ENCODE measurements around the gene RNF151. TPM values are rescaled to one million over a fixed set of nuclear protein-coding genes. Genes with fewer than 3 reads are reported as not detected.

The RNF151 gene
- total RNA-seq, 4 donors from 2014 or later, result not detected

DNA sequence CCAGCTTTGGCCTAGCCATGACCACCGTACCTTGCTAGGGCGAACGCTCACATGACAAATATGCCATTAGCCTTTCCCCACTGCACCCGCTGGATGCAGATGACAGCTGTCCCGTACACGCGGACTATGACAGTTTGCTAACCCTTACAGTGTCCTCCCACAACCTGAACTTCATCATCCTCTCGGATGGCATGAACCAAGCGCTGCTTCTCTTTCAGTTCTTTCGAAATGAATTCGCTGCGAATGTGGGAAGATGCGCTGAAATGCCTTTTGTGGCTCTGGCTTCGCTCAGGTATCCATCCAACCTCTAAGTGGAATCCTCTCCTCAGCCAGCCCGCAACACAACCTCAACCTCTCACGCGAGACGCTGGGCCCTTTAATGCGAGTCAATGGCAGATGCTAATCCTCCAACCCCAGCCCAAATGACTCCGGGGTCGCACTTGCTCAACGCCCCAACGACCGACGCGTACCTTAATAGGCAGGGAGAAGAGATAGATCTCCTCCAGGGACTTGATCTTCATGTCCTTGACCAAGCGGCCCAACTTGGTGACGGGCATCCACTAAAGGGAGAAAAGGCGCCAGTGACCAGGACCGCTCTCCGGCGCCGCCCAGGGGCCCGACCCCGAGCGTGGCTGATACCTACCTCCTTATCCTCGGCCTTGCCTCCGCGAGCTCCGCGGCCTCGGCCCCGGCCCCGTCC lies 2.7 kb upstream of the RNF151 start:
- Histone ChIP-seq H3K27ac (replicated peaks in 1 of 4) (peak overlapping the region; percentile 93 to 99 (median 98)), H3K9me3 (no peaks in the 10 kb centered on the region), H3K36me3 (peaks cover 25 to 35% (median 26%) of the 10 kb centered on the region in 4 donors), H3K4me1 (peaks cover 40 to 61% (median 47%) of the 10 kb centered on the region in 4 donors), H3K27me3 (no peaks in the 10 kb centered on the region), H3K4me3 (peak overlapping the region; percentile 74 to 100 (median 92))
- intact Hi-C loops (cut with DNase I), result no loop called here
- DNase-seq (ENCODE audit: extremely low spot score), result no peak
- 16% methylated on average over 29 of the region's 44 CpGs for WGBS
- TF ChIP-seq, protein P1, sequence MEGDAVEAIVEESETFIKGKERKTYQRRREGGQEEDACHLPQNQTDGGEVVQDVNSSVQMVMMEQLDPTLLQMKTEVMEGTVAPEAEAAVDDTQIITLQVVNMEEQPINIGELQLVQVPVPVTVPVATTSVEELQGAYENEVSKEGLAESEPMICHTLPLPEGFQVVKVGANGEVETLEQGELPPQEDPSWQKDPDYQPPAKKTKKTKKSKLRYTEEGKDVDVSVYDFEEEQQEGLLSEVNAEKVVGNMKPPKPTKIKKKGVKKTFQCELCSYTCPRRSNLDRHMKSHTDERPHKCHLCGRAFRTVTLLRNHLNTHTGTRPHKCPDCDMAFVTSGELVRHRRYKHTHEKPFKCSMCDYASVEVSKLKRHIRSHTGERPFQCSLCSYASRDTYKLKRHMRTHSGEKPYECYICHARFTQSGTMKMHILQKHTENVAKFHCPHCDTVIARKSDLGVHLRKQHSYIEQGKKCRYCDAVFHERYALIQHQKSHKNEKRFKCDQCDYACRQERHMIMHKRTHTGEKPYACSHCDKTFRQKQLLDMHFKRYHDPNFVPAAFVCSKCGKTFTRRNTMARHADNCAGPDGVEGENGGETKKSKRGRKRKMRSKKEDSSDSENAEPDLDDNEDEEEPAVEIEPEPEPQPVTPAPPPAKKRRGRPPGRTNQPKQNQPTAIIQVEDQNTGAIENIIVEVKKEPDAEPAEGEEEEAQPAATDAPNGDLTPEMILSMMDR (IDR thresholded peaks at IDR 0.05), result peak in 1 of 3 experiments; percentile 21
- TF ChIP-seq EP300 (IDR thresholded peaks at IDR 0.05) (no peak), POLR2AphosphoS5 (IDR thresholded peaks at IDR 0.05) (no peak)

DNA sequence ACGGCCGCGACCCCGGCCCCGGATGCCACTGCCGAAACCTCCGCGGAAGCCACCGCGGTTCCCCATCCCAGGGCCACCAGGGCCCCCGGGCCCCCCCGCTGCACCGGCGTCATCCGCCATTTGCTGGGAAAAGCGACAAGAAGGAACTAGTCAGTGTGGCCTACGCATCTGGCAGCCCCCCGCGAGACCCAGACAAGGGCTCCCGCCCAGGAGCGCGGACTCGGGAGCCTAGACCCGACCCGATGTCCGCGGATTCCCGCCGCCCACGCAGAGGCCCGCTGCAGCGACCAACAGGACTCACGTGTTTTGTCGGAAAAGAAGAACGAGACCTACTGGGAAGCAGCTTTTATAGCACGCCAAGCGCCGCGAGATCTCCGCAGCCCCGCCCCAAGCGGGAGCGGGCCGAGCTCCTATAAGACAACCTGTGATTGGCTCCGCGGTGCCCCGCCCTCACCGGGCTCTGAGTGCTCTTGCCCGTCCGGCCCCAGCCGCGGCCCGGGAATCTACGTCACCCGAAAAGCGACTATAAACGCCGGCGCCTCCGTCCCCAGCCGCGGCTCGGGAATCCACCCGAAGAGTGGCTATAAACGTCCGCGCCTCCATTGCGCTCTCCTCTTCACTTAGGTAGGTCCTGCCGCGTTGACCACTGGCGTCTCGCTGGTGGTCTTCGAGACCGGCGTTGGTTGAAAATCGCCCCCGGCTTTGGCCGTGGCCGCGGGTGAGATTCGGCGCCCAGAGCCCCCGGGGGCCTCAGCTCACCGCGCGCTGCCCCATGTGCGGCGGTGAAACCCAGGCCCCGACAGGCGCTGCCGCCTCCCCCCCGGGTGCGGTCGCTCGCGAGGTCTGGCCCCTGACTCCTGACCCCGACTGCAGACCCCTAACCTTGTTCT lies 1.9 kb upstream of the RNF151 start, which contains the start of gene RPS2:
Gene RPS2 (minus strand): TSS at position 321 of the 890 bp plus-strand sequence. CDS start 201 bp downstream, at position 120.
- H3K4me3 ChIP-seq, result peak within 1 kb of the TSS; percentile 74 to 100 (median 92)
- under 1% methylated on average over 29 of the region's 97 CpGs for WGBS
- H3K27ac ChIP-seq (replicated peaks in 1 of 4), result peak within 1 kb of the TSS; percentile 93 to 99 (median 98)
- intact Hi-C loops (cut with DNase I), result no loop called here
- no peaks in the 10 kb centered on the region for H3K27me3 ChIP-seq
- H3K36me3 ChIP-seq, result peaks cover 25 to 35% (median 26%) of the 10 kb centered on the region in 4 donors
- TF ChIP-seq, protein P1 (IDR thresholded peaks at IDR 0.05), result peak in 2 of 3 experiments; percentile 23 to 27
- TF ChIP-seq POLR2A (IDR thresholded peaks at IDR 0.05; ENCODE audit: low read depth) (peak; percentile 97), POLR2AphosphoS5 (IDR thresholded peaks at IDR 0.05) (peak; percentile 96 to 100), EP300 (IDR thresholded peaks at IDR 0.05) (peak; percentile 14)
- peak; percentile 100 for DNase-seq (ENCODE audit: extremely low spot score)
- no peaks in the 10 kb centered on the region for H3K9me3 ChIP-seq
- peaks cover 38 to 58% (median 43%) of the 10 kb centered on the region in 4 donors for H3K4me1 ChIP-seq

DNA sequence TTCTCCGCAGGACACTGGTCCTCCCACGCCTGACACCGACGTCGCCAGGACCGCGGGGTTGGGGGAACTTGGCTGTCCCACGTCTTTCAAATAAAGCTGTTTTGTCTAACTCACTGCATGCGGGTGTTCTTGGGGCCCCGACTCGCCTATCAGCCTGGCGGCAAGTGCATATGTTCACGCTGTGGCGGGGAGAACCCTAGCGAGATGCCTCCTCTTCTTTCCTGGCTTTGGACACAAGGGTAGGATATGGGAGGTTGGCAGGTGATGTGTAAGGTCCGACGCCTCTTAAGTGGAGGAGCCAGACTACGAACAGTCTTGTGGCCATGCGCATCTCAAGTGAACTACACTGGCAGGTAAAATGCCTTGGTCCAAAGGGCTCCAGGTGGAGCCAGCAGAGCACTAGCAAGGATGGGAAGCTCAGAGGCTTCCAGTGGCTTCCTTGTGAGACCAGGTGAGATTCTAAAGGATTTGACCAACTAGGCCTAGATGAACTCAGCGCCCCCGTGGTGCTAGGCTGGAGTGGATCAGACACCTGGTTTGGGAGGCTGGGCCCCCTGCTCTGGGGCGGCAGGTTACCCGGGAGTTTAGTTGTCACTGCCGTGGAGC lies 1.2 kb upstream of the RNF151 start:
- WGBS, result 9% methylated on average over 19 of the region's 24 CpGs
- peak overlapping the region; percentile 93 to 99 (median 98) for H3K27ac ChIP-seq (replicated peaks in 1 of 4)
- intact Hi-C loops (cut with DNase I), result no loop called here
- no peaks in the 10 kb centered on the region for H3K27me3 ChIP-seq
- no peak for TF ChIP-seq EP300 (IDR thresholded peaks at IDR 0.05)
- no peak for TF ChIP-seq POLR2AphosphoS5 (IDR thresholded peaks at IDR 0.05)
- TF ChIP-seq, protein P1 (IDR thresholded peaks at IDR 0.05), result no peak
- no peak for TF ChIP-seq POLR2A (IDR thresholded peaks at IDR 0.05; ENCODE audit: low read depth)
- no peaks in the 10 kb centered on the region for H3K9me3 ChIP-seq
- H3K4me1 ChIP-seq, result peaks cover 31 to 52% (median 36%) of the 10 kb centered on the region in 4 donors
- H3K36me3 ChIP-seq, result peaks cover 25 to 35% (median 26%) of the 10 kb centered on the region in 4 donors
- no peak for DNase-seq (ENCODE audit: extremely low spot score)
- H3K4me3 ChIP-seq, result peak overlapping the region; percentile 74 to 100 (median 92)

- Histone ChIP-seq H3K36me3 (peaks cover 0 to 7% (median 2%) of the 10 kb centered on the region in 4 donors), H3K27me3 (peaks cover 0 to 8% (median 0%) of the 10 kb centered on the region in 4 donors), H3K4me1 (peaks cover 36 to 53% (median 43%) of the 10 kb centered on the region in 4 donors), H3K27ac (replicated peaks in 1 of 4) (no peak overlapping the region), H3K9me3 (no peaks in the 10 kb centered on the region), H3K4me3 (no peak overlapping the region)
- DNase-seq (ENCODE audit: extremely low spot score), result no peak
- TF ChIP-seq POLR2A (IDR thresholded peaks at IDR 0.05; ENCODE audit: low read depth), result no peak
- TF ChIP-seq, protein P1 (IDR thresholded peaks at IDR 0.05), result no peak
- no peak for TF ChIP-seq POLR2AphosphoS5 (IDR thresholded peaks at IDR 0.05)
- TF ChIP-seq EP300 (IDR thresholded peaks at IDR 0.05), result no peak
- 91% methylated on average over 29 of the region's 41 CpGs for WGBS
- intact Hi-C loops (cut with DNase I), result no loop called here
These were observed 1.7 kb downstream of the RNF151 start for GRCh38 chr16:1968146-1968953.
